IMR-90 (cell line): ENCODE data around the gene TMEM218. TPM values are rescaled to one million over a fixed set of nuclear protein-coding genes. Genes with fewer than 3 reads are reported as not detected.

Source experiments
- ATAC-seq: fragments of 200-7000 bp; cut with Tn5 transposase; 2 replicates; pipeline ENCODE4 v1.9.1; 2020; ENCODE audit warnings: low read depth, mild to moderate bottlenecking, moderate library complexity
- BruUV-seq: library from RNA; stranded (reverse); fragments of 400-500 nt; replicated peaks from 2 replicates; lab custom pipeline; 2021; lab: Mats Ljungman, UMichigan
- CTCF ChIA-PET: fragments of 300-600 bp; formaldehyde crosslinking; extraction: SDS; loops from one replicate; lab custom pipeline; 2021; ENCODE audit warnings: antibody characterized with exemption; lab: Yijun Ruan, JAX
- POLR2A ChIA-PET: fragments of 300-600 bp; sonication (Branson Sonifier 250); formaldehyde crosslinking; loops from one replicate; lab custom pipeline; 2022; ENCODE audit warnings: antibody characterized with exemption; ENCODE audit not compliant: unreplicated experiment; lab: Charles Lee
- DNase-seq: peaks from one replicate; pipeline ENCODE4 v3.0.0; 2013
- H2AFZ ChIP-seq: replicated peaks from 2 replicates; pipeline ENCODE3; 2013; ENCODE audit warnings: low read length, mild to moderate bottlenecking; ENCODE audit not compliant: poor library complexity
- H2AK5ac ChIP-seq: 2 replicates; pipeline ENCODE4 v1.6.1; 2013; ENCODE audit warnings: low read depth, low read length, inconsistent platforms
- H2AK9ac ChIP-seq: replicated peaks from 2 replicates; pipeline ENCODE3; 2013; ENCODE audit warnings: mild to moderate bottlenecking, low read depth, low read length, moderate library complexity; ENCODE audit not compliant: poor library complexity
- H2BK120ac ChIP-seq: 2 replicates; pipeline ENCODE4 v1.6.1; 2013; ENCODE audit warnings: low read depth, low read length, inconsistent platforms
- H2BK15ac ChIP-seq: 3 replicates; pipeline ENCODE4 v1.6.1; 2013; ENCODE audit warnings: low read depth, low read length, inconsistent platforms
- H2BK20ac ChIP-seq: 2 replicates; pipeline ENCODE4 v1.6.1; 2013; ENCODE audit warnings: low read depth, mild to moderate bottlenecking, inconsistent platforms, low read length, moderate library complexity
- H2BK5ac ChIP-seq: 2 replicates; pipeline ENCODE4 v1.6.1; 2013; ENCODE audit warnings: mild to moderate bottlenecking, low read depth, low read length, inconsistent platforms; ENCODE audit not compliant: poor library complexity, severe bottlenecking
- H3K14ac ChIP-seq: replicated peaks from 2 replicates; pipeline ENCODE4 v1.6.1; 2013; ENCODE audit warnings: low read depth, low read length, inconsistent platforms
- H3K18ac ChIP-seq: 2 replicates; pipeline ENCODE4 v1.6.1; 2013; ENCODE audit warnings: low read depth, low read length, control low read depth
- H3K23ac ChIP-seq: 2 replicates; pipeline ENCODE4 v1.6.1; 2013; ENCODE audit warnings: low read depth, low read length, inconsistent platforms
- H3K27ac ChIP-seq: 2 replicates; pipeline ENCODE4 v1.5.1; 2013; ENCODE audit warnings: mild to moderate bottlenecking, control low read depth, low read length; ENCODE audit not compliant: insufficient read depth
- H3K27me3 ChIP-seq: 2 replicates; pipeline ENCODE4 v1.6.1; 2013; ENCODE audit warnings: low read length; ENCODE audit not compliant: control insufficient read depth, insufficient read depth
- H3K36me3 ChIP-seq: 2 replicates; pipeline ENCODE4 v1.6.1; 2013; ENCODE audit warnings: low read length, mixed read lengths; ENCODE audit not compliant: control insufficient read depth, insufficient read depth
- H3K4ac ChIP-seq: 2 replicates; pipeline ENCODE4 v1.6.1; 2013; ENCODE audit warnings: low read depth, low read length, inconsistent platforms
- H3K4me1 ChIP-seq: 2 replicates; pipeline ENCODE4 v1.6.1; 2013; ENCODE audit warnings: low read length, mixed read lengths; ENCODE audit not compliant: control insufficient read depth, insufficient read depth
- H3K4me2 ChIP-seq: 2 replicates; pipeline ENCODE4 v1.6.1; 2013; ENCODE audit warnings: low read depth, mild to moderate bottlenecking, control low read depth, low read length, moderate library complexity
- H3K4me3 ChIP-seq: 2 replicates; pipeline ENCODE4 v1.5.1; 2013; ENCODE audit warnings: low read depth, mild to moderate bottlenecking, control low read depth, low read length, moderate library complexity; ENCODE audit not compliant: insufficient read depth
- H3K56ac ChIP-seq: 2 replicates; pipeline ENCODE4 v1.6.1; 2013; ENCODE audit warnings: low read length, inconsistent platforms; ENCODE audit not compliant: insufficient read depth; ENCODE audit errors: extremely low read depth
- H3K79me1 ChIP-seq, 2 experiments: 2 replicates each; pipeline ENCODE4 v1.6.1; 2013; ENCODE audit warnings: low read length in 2 of 2, inconsistent platforms in 1 of 2, low read depth in 1 of 2
- H3K9ac ChIP-seq: 2 replicates; pipeline ENCODE4 v1.6.1; 2013; ENCODE audit warnings: low read depth, low read length, control low read depth
- H3K9me1 ChIP-seq: 2 replicates; pipeline ENCODE4 v1.6.1; 2013; ENCODE audit warnings: low read length, inconsistent platforms; ENCODE audit not compliant: insufficient read depth
- H3K9me3 ChIP-seq: 2 replicates; pipeline ENCODE4 v1.6.1; 2013; ENCODE audit warnings: low read length; ENCODE audit not compliant: control insufficient read depth, insufficient read depth
- H4K20me1 ChIP-seq: 2 replicates; pipeline ENCODE4 v1.6.1; 2013; ENCODE audit warnings: low read length, inconsistent platforms; ENCODE audit not compliant: insufficient read depth
- H4K5ac ChIP-seq: 2 replicates; pipeline ENCODE4 v1.6.1; 2013; ENCODE audit warnings: mild to moderate bottlenecking, low read depth, low read length, control low read depth
- H4K8ac ChIP-seq, 2 experiments: 2 replicates each; pipeline ENCODE4 v1.6.1; 2013; ENCODE audit warnings: low read depth in 2 of 2, low read length in 2 of 2, control low read depth in 1 of 2, inconsistent platforms in 1 of 2
- H4K91ac ChIP-seq: 2 replicates; pipeline ENCODE4 v1.6.1; 2013; ENCODE audit warnings: low read depth, low read length, inconsistent platforms; ENCODE audit not compliant: insufficient read depth
- CEBPB ChIP-seq: IDR thresholded peaks from 2 replicates; pipeline ENCODE4 v1.6.1; 2012; ENCODE audit warnings: low read depth, low read length, improper control_type of control experiment
- CHD1 ChIP-seq: IDR thresholded peaks from 2 replicates; pipeline ENCODE4 v1.6.1; 2012; ENCODE audit warnings: low read depth, low read length, improper control_type of control experiment
- MAZ ChIP-seq: IDR thresholded peaks from 2 replicates; pipeline ENCODE4 v1.6.1; 2012; ENCODE audit warnings: low read depth, mild to moderate bottlenecking, low read length, improper control_type of control experiment, moderate library complexity, borderline replicate concordance
- MXI1 ChIP-seq: IDR thresholded peaks from 2 replicates; pipeline ENCODE4 v1.6.1; 2012; ENCODE audit warnings: low read depth, mild to moderate bottlenecking, low read length, moderate library complexity, borderline replicate concordance
- POLR2A ChIP-seq: IDR thresholded peaks from 2 replicates; pipeline ENCODE4 v1.6.1; 2012; ENCODE audit warnings: mild to moderate bottlenecking, low read depth, low read length
- RCOR1 ChIP-seq: IDR thresholded peaks from 2 replicates; pipeline ENCODE4 v1.6.1; 2012; ENCODE audit warnings: mild to moderate bottlenecking, low read length, improper control_type of control experiment; ENCODE audit not compliant: insufficient replicate concordance
- WGBS, 2 experiments: methylation state at CpG; one replicate each; pipeline versions ENCODE4 v1.1.5 to v1.1.7; 2013; ENCODE audit warnings: missing lambda C conversion rate in 2 of 2; ENCODE audit not compliant: insufficient read length in 1 of 2; ENCODE audit errors: extremely low coverage in 2 of 2; 5-methylcytosine and 5-hydroxymethylcytosine counted together
- dilution Hi-C: fragments of 300-500 bp; cut with HindIII; formaldehyde crosslinking; loops from one replicate; pipeline ENCODE4 v1.14.3; 2018; ENCODE audit warnings: low sequenced_read_pairs; ENCODE audit not compliant: unreplicated experiment
- in situ Hi-C: fragments of 300-500 bp; cut with MboI; formaldehyde crosslinking; loops from 3 replicates; pipeline ENCODE4 v1.14.3; 2019; ENCODE audit warnings: low sequenced_read_pairs, inconsistent platforms, mixed read lengths
- intact Hi-C: fragments of 100-400 bp; cut with micrococcal nuclease; formaldehyde crosslinking; loops from 2 replicates; pipeline ENCODE4 v1.10.0; 2022
- polyA plus RNA-seq, 3 experiments: library from polyadenylated mRNA; depleted of rRNA; stranded (reverse); fragments of >200 nt; gene quantifications; 2 replicates each; pipeline ENCODE4 v1.2.3, GENCODE V29; 2012; ENCODE audit warnings: low replicate concordance in 1 of 3
- total RNA-seq: library from RNA; depleted of rRNA; stranded (reverse); fragments of >200 nt; gene quantifications from 2 replicates; pipeline ENCODE4 v1.2.3, GENCODE V29; 2012
- TF ChIP-seq, protein P1 (sequence below): conservative IDR thresholded peaks from 2 replicates; pipeline ENCODE4 v1.5.1; 2012; ENCODE audit warnings: mild to moderate bottlenecking, low read depth, low read length, improper control_type of control experiment

TMEM218 gene
- total and polyA plus RNA-seq, 2 of the 4 experiments (the other 2 are of a cell fraction) = 19.4 to 23.0 TPM

DNA sequence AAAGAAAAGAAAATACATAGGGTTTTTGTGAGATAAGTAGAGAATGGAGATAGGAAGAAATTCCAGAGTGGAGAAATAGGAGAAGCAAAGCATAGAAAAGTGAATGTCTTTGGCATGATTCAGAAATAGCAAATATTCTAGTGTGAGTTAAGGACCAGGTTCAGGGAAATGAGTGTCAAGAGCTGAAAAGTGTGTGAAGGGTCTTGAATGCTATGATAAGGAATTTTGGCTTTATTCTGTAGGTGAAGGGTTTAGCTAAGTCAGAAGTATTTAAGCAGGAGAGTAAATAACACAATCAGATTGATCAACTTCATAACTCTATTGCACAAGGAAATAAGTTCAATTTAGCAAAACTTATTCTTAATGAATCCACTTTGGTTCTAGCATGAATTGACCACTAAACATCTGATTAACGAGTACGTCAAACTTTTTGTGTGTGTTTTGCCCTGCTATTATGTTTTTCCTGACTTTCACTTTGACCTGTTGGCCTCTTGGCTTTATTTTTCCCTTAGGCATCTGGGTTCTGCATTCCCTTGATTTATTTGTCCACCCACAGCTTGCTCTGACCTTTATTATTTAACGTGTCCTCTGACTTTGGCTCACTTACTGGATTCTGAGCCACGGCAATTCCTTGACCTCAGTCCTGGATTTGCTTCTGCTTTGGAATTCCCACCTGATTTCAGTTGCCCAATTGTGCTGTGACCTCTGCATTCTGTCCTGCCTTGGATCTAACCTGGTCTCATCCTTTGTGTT is 11.9 kb upstream of the TMEM218 start:
- no peak overlapping the region for H3K56ac ChIP-seq
- no peak overlapping the region; the same call in 1 of the 2 replicates for H3K14ac ChIP-seq
- H4K91ac ChIP-seq = no peak overlapping the region; the same call in 1 of the 2 replicates
- H2AK9ac ChIP-seq = no peak overlapping the region
- POLR2A ChIA-PET = no interaction called here
- 86% methylated on average over 3 of the region's 4 CpGs; no CpG with 5 or more reads in 1 of the 2 experiments for WGBS, 2 experiments
- H3K79me1 ChIP-seq = no peaks in the 10 kb centered on the region
- H2AK5ac ChIP-seq = no peak overlapping the region; the same call in 1 of the 2 replicates
- H2BK5ac ChIP-seq = no peak overlapping the region
- no peak overlapping the region for H3K23ac ChIP-seq
- peaks cover 2% of the 10 kb centered on the region for H3K27me3 ChIP-seq
- dilution Hi-C loops = no loop called here
- H3K4ac ChIP-seq = no peak overlapping the region
- H2BK120ac ChIP-seq = no peak overlapping the region
- CTCF ChIA-PET = interaction anchor here (1.0 to 1.6 kb wide), 3 partner anchors 19 to 233 kb away, joined by 3 to 6 read pairs (median 3); no protein-coding TSS in a partner anchor
- no peaks in the 10 kb centered on the region for H3K36me3 ChIP-seq
- no peak overlapping the region for H3K9ac ChIP-seq
- H3K9me3 ChIP-seq = no peaks in the 10 kb centered on the region
- BruUV-seq = no TSS peak
- peak overlapping the region; percentile 41 for H3K4me2 ChIP-seq
- peaks cover 7% of the 10 kb centered on the region for H3K4me1 ChIP-seq
- H4K20me1 ChIP-seq = no peaks in the 10 kb centered on the region
- H3K27ac ChIP-seq = no peak overlapping the region
- peak overlapping the region in 1 of 2 experiments; percentile 78; a peak in 3 of 4 replicates for H4K8ac ChIP-seq
- DNase-seq = peak; percentile 28
- H2BK15ac ChIP-seq = no peak overlapping the region
- peak overlapping the region; percentile 79 for H4K5ac ChIP-seq
- no peak overlapping the region for H2BK20ac ChIP-seq
- TF ChIP-seq MXI1 = no peak
- TF ChIP-seq, protein P1, sequence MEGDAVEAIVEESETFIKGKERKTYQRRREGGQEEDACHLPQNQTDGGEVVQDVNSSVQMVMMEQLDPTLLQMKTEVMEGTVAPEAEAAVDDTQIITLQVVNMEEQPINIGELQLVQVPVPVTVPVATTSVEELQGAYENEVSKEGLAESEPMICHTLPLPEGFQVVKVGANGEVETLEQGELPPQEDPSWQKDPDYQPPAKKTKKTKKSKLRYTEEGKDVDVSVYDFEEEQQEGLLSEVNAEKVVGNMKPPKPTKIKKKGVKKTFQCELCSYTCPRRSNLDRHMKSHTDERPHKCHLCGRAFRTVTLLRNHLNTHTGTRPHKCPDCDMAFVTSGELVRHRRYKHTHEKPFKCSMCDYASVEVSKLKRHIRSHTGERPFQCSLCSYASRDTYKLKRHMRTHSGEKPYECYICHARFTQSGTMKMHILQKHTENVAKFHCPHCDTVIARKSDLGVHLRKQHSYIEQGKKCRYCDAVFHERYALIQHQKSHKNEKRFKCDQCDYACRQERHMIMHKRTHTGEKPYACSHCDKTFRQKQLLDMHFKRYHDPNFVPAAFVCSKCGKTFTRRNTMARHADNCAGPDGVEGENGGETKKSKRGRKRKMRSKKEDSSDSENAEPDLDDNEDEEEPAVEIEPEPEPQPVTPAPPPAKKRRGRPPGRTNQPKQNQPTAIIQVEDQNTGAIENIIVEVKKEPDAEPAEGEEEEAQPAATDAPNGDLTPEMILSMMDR = no peak
- TF ChIP-seq MAZ = no peak
- no peak for TF ChIP-seq CEBPB
- no peak for TF ChIP-seq CHD1
- no peak for TF ChIP-seq POLR2A
- no peak for TF ChIP-seq RCOR1
- intact Hi-C loops = no loop called here
- no peak overlapping the region for H3K4me3 ChIP-seq
- no peak for ATAC-seq
- 0 out of 2 replicates have a peak overlapping the region, but pooled peaks have one; percentile 10 for H3K18ac ChIP-seq
- in situ Hi-C loops = no loop called here
- no peaks in the 10 kb centered on the region for H3K9me1 ChIP-seq
- no peak overlapping the region for H2AFZ ChIP-seq
